ENCODE data around the gene TSPYL1. TPM values are rescaled to one million over a fixed set of nuclear protein-coding genes. Genes with fewer than 3 reads are reported as not detected.

The TSPYL1 gene
- total and polyA plus RNA-seq, 2 of the 8 experiments (the other 6 are each of a cell fraction or from before 2014, with no cell fraction given): 33.2 to 79.1 TPM

DNA sequence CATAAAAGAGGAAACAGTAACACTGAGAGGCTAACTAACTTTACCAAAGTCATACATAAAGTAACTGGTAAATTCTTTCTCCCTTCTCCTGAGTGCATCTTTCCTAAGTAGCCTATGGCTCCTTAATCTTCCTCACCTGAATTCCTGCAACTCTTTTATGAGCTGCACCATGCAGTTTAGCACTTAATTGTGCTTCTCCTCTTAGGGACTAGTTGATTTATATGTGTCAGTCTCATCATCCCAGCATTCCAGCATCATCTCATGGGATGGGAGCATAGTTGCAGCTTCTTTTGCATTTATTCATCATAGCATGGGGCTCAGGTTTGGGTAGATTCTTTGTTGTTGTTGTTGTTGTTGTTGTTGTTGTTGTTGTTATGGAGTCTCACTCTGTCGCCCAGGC lies 3.5 kb upstream of the TSPYL1 start:
- Histone ChIP-seq H3K18ac (ENCODE audit: extremely low read depth, low read length) (no peak overlapping the region), H3K79me2 (ENCODE audit: control insufficient read depth in 1 of 2, insufficient read depth in 2 of 2, low read length in 2 of 2) (peaks cover 3 to 12% of the 10 kb centered on the region in 2 experiments), H3K9ac (replicated peaks in 1 of 4; ENCODE audit: extremely low read depth in 1 of 4, low read depth in 3 of 4, low read length in 3 of 4) (no peak overlapping the region), H2AFZ (ENCODE audit: low read length) (no peak overlapping the region), H4K8ac (ENCODE audit: extremely low read depth, insufficient read depth, low read length) (no peak overlapping the region), H3K9me3 (ENCODE audit: insufficient read depth in 2 of 2, low read depth in 1 of 2, low read length in 1 of 2) (no peaks in the 10 kb centered on the region), H3K23ac (ENCODE audit: insufficient read length) (no peak overlapping the region), H3K4me1 (replicated peaks in 1 of 4; ENCODE audit: control insufficient read depth in 3 of 4, insufficient read depth in 4 of 4, low read length in 3 of 4) (peaks cover under 1 to 8% (median 7%) of the 10 kb centered on the region in 4 experiments; a peak in 5 of 7 replicates), H2BK15ac (ENCODE audit: low read length) (no peak overlapping the region), H3K4me3 (ENCODE audit: extremely low read depth in 1 of 4, insufficient read depth in 2 of 4, low read depth in 3 of 4, low read length in 4 of 4) (no peak overlapping the region), H3K4me2 (ENCODE audit: insufficient read depth in 1 of 2, low read depth in 2 of 2, low read length in 2 of 2) (no peak overlapping the region), H3K27ac (ENCODE audit: low read depth, low read length) (no peak overlapping the region), H3K4ac (replicated peaks; ENCODE audit: insufficient read length, low read depth, low read length) (no peak overlapping the region), H3K56ac (replicated peaks; ENCODE audit: insufficient read length, low read depth, low read length) (no peak overlapping the region), H2BK120ac (replicated peaks; ENCODE audit: low read depth, low read length) (no peak overlapping the region), H3K14ac (ENCODE audit: insufficient read length) (no peak overlapping the region), H2BK5ac (ENCODE audit: low read depth, low read length) (no peak overlapping the region), H3K79me1 (ENCODE audit: low read depth, low read length) (peaks cover 2% of the 10 kb centered on the region; the same call in 1 of the 2 replicates), H3K36me3 (ENCODE audit: control insufficient read depth in 2 of 4, insufficient read depth in 4 of 4, low read length in 3 of 4) (peaks cover 0 to 2% (median under 1%) of the 10 kb centered on the region in 4 experiments; a peak in 2 of 8 replicates), H4K5ac (ENCODE audit: insufficient read length, low read depth, low read length) (no peak overlapping the region), H2AK5ac (ENCODE audit: low read depth, low read length) (no peak overlapping the region), H4K91ac (replicated peaks; ENCODE audit: insufficient read length, low read length) (no peak overlapping the region), H3K27me3 (replicated peaks in 1 of 4; ENCODE audit: control insufficient read depth in 3 of 4, extremely low read depth in 1 of 4, insufficient read depth in 3 of 4, low read length in 3 of 4) (no peaks in the 10 kb centered on the region), H4K20me1 (replicated peaks in 1 of 2; ENCODE audit: control insufficient read depth in 1 of 2, insufficient read depth in 2 of 2, low read length in 2 of 2) (peaks cover 2 to 8% of the 10 kb centered on the region in 2 experiments), H3K23me2 (ENCODE audit: low read depth, low read length) (peaks cover 6% of the 10 kb centered on the region), H2BK20ac (ENCODE audit: low read length) (no peak overlapping the region), H2BK12ac (ENCODE audit: low read depth, low read length) (no peak overlapping the region)
- TF ChIP-seq TCF12 (IDR thresholded peaks at IDR 0.05; ENCODE audit: low read depth, low read length): no peak
- peak; percentile 46; the same call in 1 of the 2 replicates for TF ChIP-seq TEAD4 (IDR thresholded peaks at IDR 0.05; ENCODE audit: low read depth, low read length)
- FAIRE-seq: no peak
- no peak for DNase-seq (ENCODE audit: low read depth in 1 of 2, low spot score in 2 of 2)
- ChIA-PET CTCF (ENCODE audit: partially characterized antibody) (interaction anchor here (1.1 to 1.5 kb wide), 4 partner anchors 10 to 252 kb away, joined by 3 to 7 read pairs (median 4); no protein-coding TSS in a partner anchor), POLR2A (ENCODE audit: partially characterized antibody) (interaction anchor here (0.9 to 1.3 kb wide), 3 partner anchors 10 to 120 kb away, joined by 3 to 4 read pairs (median 3); no protein-coding TSS in a partner anchor)
- 100% methylated on average over 1 of the region's 1 CpG; no CpG with 5 or more reads in 1 of the 2 experiments for WGBS, 2 experiments (ENCODE audit: extremely low coverage in 1 of 2, insufficient coverage in 1 of 2, insufficient read length in 1 of 2, insufficient replicate concordance in 2 of 2, low coverage in 1 of 2, low lambda C conversion rate in 2 of 2, missing lambda C conversion rate in 1 of 2)

Data from H1 (cell line).